GM12878 (cell line): ENCODE data around the gene ITPRIPL1. TPM values are rescaled to one million over a fixed set of nuclear protein-coding genes. Genes with fewer than 3 reads are reported as not detected.
A peak's percentile ranks its signal among the peaks of the same experiment; 100 is the strongest.

Source experiments
- ATAC-seq: fragments of 200-7000 bp; cut with Tn5 transposase; 3 replicates; pipeline ENCODE4 v1.9.1; 2020; ENCODE audit warnings: mild to moderate bottlenecking, moderate library complexity
- BruUV-seq: library from RNA; stranded (reverse); fragments of 400-500 nt; replicated peaks from 2 replicates; lab custom pipeline; 2021; lab: Mats Ljungman, UMichigan
- CTCF ChIA-PET: fragments of 300-600 bp; sonication (Branson Sonifier 250); formaldehyde crosslinking; extraction: SDS; loops from one replicate; lab custom pipeline; 2021; ENCODE audit warnings: inconsistent platforms; lab: Yijun Ruan, JAX
- POLR2A ChIA-PET: fragments of 350-600 bp; formaldehyde crosslinking; extraction: SDS; loops from one replicate; lab custom pipeline; 2021; ENCODE audit warnings: inconsistent platforms; lab: Charles Lee
- RAD21 ChIA-PET: fragments of 300-600 bp; sonication (Branson Sonifier 250); formaldehyde crosslinking; loops from one replicate; lab custom pipeline; 2023; ENCODE audit warnings: antibody characterized with exemption; ENCODE audit not compliant: unreplicated experiment; lab: Charles Lee
- SMC1A ChIA-PET: fragments of 300-600 bp; sonication (Branson Sonifier 250); formaldehyde crosslinking; loops from one replicate; lab custom pipeline; 2023; ENCODE audit not compliant: unreplicated experiment, uncharacterized antibody; lab: Charles Lee
- DNase-seq: peaks from one replicate; pipeline ENCODE4 v3.0.0-alpha.2; 2011; ENCODE audit warnings: low read depth, low spot score
- FAIRE-seq: peaks from 3 replicates; lab custom pipeline; 2011; peaks lifted over from hg19 to GRCh38; lab: Jason Lieb, UNC
- H2AFZ ChIP-seq: 2 replicates; pipeline ENCODE4 v1.6.0; 2011; ENCODE audit warnings: low read depth, low read length, control low read depth; ENCODE audit not compliant: control insufficient read depth
- H3K27ac ChIP-seq: 2 replicates; pipeline ENCODE4 v1.5.1; 2011; ENCODE audit warnings: control low read depth; ENCODE audit not compliant: control insufficient read depth, insufficient read depth
- H3K27me3 ChIP-seq, 2 experiments: replicated peaks in 1 of 2; 2 replicates each; pipeline versions ENCODE4 v1.6.0 to v1.6.1; 2011; ENCODE audit warnings: low read length in 1 of 2; ENCODE audit not compliant: control insufficient read depth in 2 of 2, insufficient read depth in 2 of 2
- H3K36me3 ChIP-seq, 2 experiments: 2 replicates each; pipeline ENCODE4 v1.5.1; 2011; ENCODE audit warnings: low read length in 1 of 2; ENCODE audit not compliant: control insufficient read depth in 2 of 2, insufficient read depth in 2 of 2
- H3K4me1 ChIP-seq: 2 replicates; pipeline ENCODE4 v1.6.1; 2011; ENCODE audit warnings: mild to moderate bottlenecking, low read length, moderate library complexity, mixed read lengths; ENCODE audit not compliant: control insufficient read depth, insufficient read depth
- H3K4me2 ChIP-seq: 2 replicates; pipeline ENCODE4 v1.6.0; 2011; ENCODE audit warnings: control low read depth; ENCODE audit not compliant: control insufficient read depth, insufficient read depth
- H3K4me3 ChIP-seq: fragments of 200-600 bp; sonication (generic); 2 replicates; pipeline ENCODE4 v1.5.1; 2016
- H3K79me2 ChIP-seq: 2 replicates; pipeline ENCODE4 v1.6.0; 2011; ENCODE audit warnings: low read length; ENCODE audit not compliant: control insufficient read depth, insufficient read depth
- H3K9ac ChIP-seq: 2 replicates; pipeline ENCODE4 v1.8.0; 2011; ENCODE audit warnings: low read length, control low read depth, mixed read lengths; ENCODE audit not compliant: control insufficient read depth, insufficient read depth
- H3K9me3 ChIP-seq: replicated peaks from 3 replicates; pipeline ENCODE4 v1.5.1; 2011; ENCODE audit warnings: mild to moderate bottlenecking, low read length; ENCODE audit not compliant: control insufficient read depth, insufficient read depth
- H4K20me1 ChIP-seq: 2 replicates; pipeline ENCODE4 v1.6.0; 2011; ENCODE audit not compliant: control insufficient read depth, insufficient read depth
- ASH2L ChIP-seq: fragments of 300-600, 200-600 bp; sonication (generic); IDR thresholded peaks from 2 replicates; pipeline ENCODE4 v1.6.1; 2017; ENCODE audit warnings: low read depth, mild to moderate bottlenecking, borderline replicate concordance
- ATF2 ChIP-seq: IDR thresholded peaks from 2 replicates; pipeline ENCODE4 v1.6.1; 2012; ENCODE audit warnings: low read length, inconsistent platforms
- ATF7 ChIP-seq: fragments of 450-650 bp; IDR thresholded peaks from 2 replicates; pipeline ENCODE4 v1.6.1; 2016; ENCODE audit warnings: low read depth, mild to moderate bottlenecking
- BACH1 ChIP-seq: fragments of 450-650 bp; IDR thresholded peaks from 2 replicates; pipeline ENCODE4 v1.6.1; 2017; ENCODE audit warnings: mild to moderate bottlenecking, borderline replicate concordance
- BRCA1 ChIP-seq: IDR thresholded peaks from 2 replicates; pipeline ENCODE4 v1.6.1; 2011; ENCODE audit warnings: low read depth, low read length, improper control_type of control experiment
- EED ChIP-seq: sonication (generic); IDR thresholded peaks from 2 replicates; pipeline ENCODE4 v1.6.1; 2016; ENCODE audit warnings: antibody characterized with exemption, low read depth
- EZH2 ChIP-seq: IDR thresholded peaks from 2 replicates; pipeline ENCODE4 v1.6.1; 2012; ENCODE audit warnings: low read depth, mild to moderate bottlenecking, control low read depth, inconsistent platforms, low read length, borderline replicate concordance; ENCODE audit not compliant: control insufficient read depth
- KLF5 ChIP-seq: fragments of 450-650 bp; IDR thresholded peaks from 2 replicates; pipeline ENCODE4 v1.6.1; 2014; ENCODE audit warnings: mild to moderate bottlenecking; ENCODE audit not compliant: partially characterized antibody
- MEF2A ChIP-seq: IDR thresholded peaks from 2 replicates; pipeline ENCODE4 v1.6.1; 2011; ENCODE audit warnings: low read depth, mild to moderate bottlenecking, low read length, moderate library complexity; ENCODE audit not compliant: insufficient read depth
- MTA2 ChIP-seq: fragments of 450-650 bp; IDR thresholded peaks from 2 replicates; pipeline ENCODE4 v1.6.1; 2016; ENCODE audit warnings: low read depth, mild to moderate bottlenecking, moderate library complexity
- POU2F2 ChIP-seq: IDR thresholded peaks from 3 replicates; pipeline ENCODE4 v1.6.1; 2011; ENCODE audit warnings: low read depth, mild to moderate bottlenecking, low read length, borderline replicate concordance
- RBBP5 ChIP-seq: fragments of 200-600 bp; sonication (generic); conservative IDR thresholded peaks from 2 replicates; pipeline ENCODE4 v1.6.1; 2016
- SMARCA5 ChIP-seq: fragments of 450-650 bp; IDR thresholded peaks from 2 replicates; pipeline ENCODE4 v1.6.1; 2017; ENCODE audit warnings: mild to moderate bottlenecking
- TARDBP ChIP-seq: IDR thresholded peaks from 2 replicates; pipeline ENCODE4 v1.6.1; 2016; ENCODE audit warnings: borderline replicate concordance
- WGBS: methylation state at CpG from one replicate; pipeline ENCODE4 v1.1.6; 2016; ENCODE audit warnings: low lambda C conversion rate; ENCODE audit not compliant: insufficient replicate concordance, insufficient coverage; ENCODE audit errors: missing lambda C conversion rate; 5-methylcytosine and 5-hydroxymethylcytosine counted together
- in situ Hi-C: fragments of 300-500 bp; cut with MboI; formaldehyde crosslinking; loops from 9 replicates; pipeline ENCODE4 v1.14.3; 2018; ENCODE audit warnings: mixed read lengths
- intact Hi-C: fragments of 100-400 bp; cut with micrococcal nuclease; formaldehyde crosslinking; loops from one replicate; pipeline ENCODE4 v1.14.2; 2022; ENCODE audit not compliant: unreplicated experiment
- polyA plus RNA-seq, 11 experiments: library from polyadenylated mRNA; depleted of rRNA in 4 of 11; unstranded in 6 of 11; stranded (reverse) in 5 of 11; fragments of >200 nt; fragmentation: Nextera tagmentation in 4 of 11; fragmentation: Illumina TruSeq in 1 of 11; extraction: Ambion mirVana in 4 of 11; extraction: Trizol in 1 of 11; gene quantifications; 1 replicate in 1 of 11; 2 replicates in 10 of 11; pipeline versions ENCODE4 v1.2.1 to v1.2.3, GENCODE V29; 2011 to 2016; ENCODE audit warnings: inconsistent platforms in 2 of 11, missing spikeins in 2 of 11, low read depth in 1 of 11
- total RNA-seq, 4 experiments: library from RNA; depleted of rRNA in 3 of 4; stranded (reverse); fragments of >200 nt in 3 of 4; fragmentation: Illumina TruSeq in 1 of 4; extraction: Trizol in 1 of 4; gene quantifications; 2 replicates each; pipeline versions ENCODE4 v1.2.1 to v1.2.3, GENCODE V29; 2013 to 2021
- TF ChIP-seq, protein P1 (sequence below): fragments of 450-650 bp; IDR thresholded peaks from 2 replicates; pipeline ENCODE4 v1.6.1; 2018; ENCODE audit warnings: borderline replicate concordance, mild to moderate bottlenecking; ENCODE audit not compliant: partially characterized antibody
- TF ChIP-seq, protein P2 (sequence below): IDR thresholded peaks from 2 replicates; pipeline ENCODE4 v1.6.1; 2011; ENCODE audit warnings: borderline replicate concordance, low read depth, mild to moderate bottlenecking, moderate library complexity, low read length; ENCODE audit not compliant: insufficient read depth, poor library complexity, severe bottlenecking

Gene ITPRIPL1
- total and polyA plus RNA-seq, 10 of the 15 experiments (the other 5 are each of a cell fraction or from before 2014, with no cell fraction given): 4.9 to 28.7 (median 14.3) TPM

- TF ChIP-seq, protein P1, sequence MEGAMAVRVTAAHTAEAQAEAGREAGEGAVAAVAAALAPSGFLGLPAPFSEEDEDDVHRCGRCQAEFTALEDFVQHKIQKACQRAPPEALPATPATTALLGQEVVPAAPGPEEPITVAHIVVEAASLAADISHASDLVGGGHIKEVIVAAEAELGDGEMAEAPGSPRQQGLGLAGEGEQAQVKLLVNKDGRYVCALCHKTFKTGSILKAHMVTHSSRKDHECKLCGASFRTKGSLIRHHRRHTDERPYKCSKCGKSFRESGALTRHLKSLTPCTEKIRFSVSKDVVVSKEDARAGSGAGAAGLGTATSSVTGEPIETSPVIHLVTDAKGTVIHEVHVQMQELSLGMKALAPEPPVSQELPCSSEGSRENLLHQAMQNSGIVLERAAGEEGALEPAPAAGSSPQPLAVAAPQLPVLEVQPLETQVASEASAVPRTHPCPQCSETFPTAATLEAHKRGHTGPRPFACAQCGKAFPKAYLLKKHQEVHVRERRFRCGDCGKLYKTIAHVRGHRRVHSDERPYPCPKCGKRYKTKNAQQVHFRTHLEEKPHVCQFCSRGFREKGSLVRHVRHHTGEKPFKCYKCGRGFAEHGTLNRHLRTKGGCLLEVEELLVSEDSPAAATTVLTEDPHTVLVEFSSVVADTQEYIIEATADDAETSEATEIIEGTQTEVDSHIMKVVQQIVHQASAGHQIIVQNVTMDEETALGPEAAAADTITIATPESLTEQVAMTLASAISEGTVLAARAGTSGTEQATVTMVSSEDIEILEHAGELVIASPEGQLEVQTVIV: no peak
- no peak for TF ChIP-seq POU2F2
- TF ChIP-seq, all 136 proteins: peak for 0
Measured at GRCh38 chr2:96304606-96305005, 20.5 kb upstream of the ITPRIPL1 start (continued).

DNA sequence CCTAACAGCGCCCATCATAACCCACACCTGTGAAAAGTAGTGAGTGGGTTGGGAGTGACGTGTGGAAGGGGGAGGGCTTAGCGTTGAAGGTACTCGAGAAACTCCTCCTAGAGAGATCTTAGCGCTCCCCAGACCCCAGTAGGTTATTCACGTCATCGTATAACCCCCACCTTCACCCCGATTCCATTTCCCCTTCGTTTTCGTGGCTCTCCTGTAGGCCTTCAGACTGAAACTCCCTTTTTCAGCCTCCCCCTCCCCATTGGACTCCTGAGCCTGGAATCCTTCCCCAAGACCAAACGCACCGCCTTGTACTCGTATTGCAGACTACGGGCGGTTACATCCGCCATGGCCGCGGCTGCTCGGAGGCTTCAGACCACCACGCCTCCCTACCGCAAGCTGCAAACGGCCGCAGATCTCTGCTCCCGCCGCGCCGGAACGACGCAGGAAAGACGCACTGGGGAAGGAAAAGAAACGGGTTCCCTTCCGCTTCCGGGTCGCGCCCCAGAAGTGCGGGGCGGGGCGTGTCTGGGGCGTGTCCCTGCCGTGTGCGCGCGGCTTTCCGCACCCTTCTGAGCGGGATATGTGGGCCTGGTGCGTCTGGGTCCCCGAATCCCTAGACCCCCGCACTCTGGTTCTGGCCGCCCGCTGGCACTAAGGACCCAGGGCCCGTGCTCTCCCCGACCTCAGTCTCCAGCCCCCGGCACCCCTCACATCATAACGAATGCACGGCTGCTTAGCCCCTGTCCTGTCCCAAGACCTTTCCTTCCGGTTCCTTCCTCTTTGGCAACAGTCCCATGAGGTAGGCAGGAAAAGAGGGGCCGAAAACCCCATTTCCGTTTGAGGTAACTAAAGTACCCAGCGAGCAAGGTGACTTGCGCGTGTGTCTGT lies 19.8 kb upstream of the ITPRIPL1 start, which contains the start of gene SNRNP200:
TSS of gene SNRNP200 (minus strand) at position 456 of the 888 bp plus-strand sequence. CDS start at position 347, 109 bp downstream.
- RAD21 ChIA-PET: interaction anchor here (1.0 to 2.9 kb wide), 7 partner anchors 15 to 101 kb away, joined by 3 to 30 read pairs (median 5); partner anchors contain the start of genes CIAO1 and ITPRIPL1
- in situ Hi-C loops: no loop called here
- Histone ChIP-seq H3K79me2 (peaks cover 44% of the 10 kb centered on the region), H3K9ac (peak within 1 kb of the TSS; percentile 76), H2AFZ (peak within 1 kb of the TSS; percentile 80), H3K27me3 (no peaks in the 10 kb centered on the region), H3K4me2 (peak within 1 kb of the TSS; percentile 99), H3K4me3 (peak within 1 kb of the TSS; percentile 90), H4K20me1 (no peaks in the 10 kb centered on the region), H3K4me1 (peaks cover 5% of the 10 kb centered on the region), H3K27ac (peak within 1 kb of the TSS; percentile 84), H3K9me3 (no peaks in the 10 kb centered on the region), H3K36me3 (peaks cover 4 to 20% of the 10 kb centered on the region in 2 experiments; a peak in 3 of 4 replicates)
- POLR2A ChIA-PET: interaction anchor here (0.6 to 3.4 kb wide), 8 partner anchors 11 to 72 kb away, joined by 3 to 24 read pairs (median 6); partner anchors contain the start of genes ITPRIPL1 and NCAPH
- intact Hi-C loops: loop anchor here (1.0 to 2.0 kb wide), 3 partner anchors 31 to 39 kb away; partner anchors contain the start of gene CIAO1
- BruUV-seq: no TSS peak
- SMC1A ChIA-PET: interaction anchor here (0.6 to 4.0 kb wide), 16 partner anchors 11 to 82 kb away, joined by 3 to 29 read pairs (median 3); partner anchors contain the start of gene NCAPH
- FAIRE-seq (peak; percentile 49), ATAC-seq (peak; percentile 98), DNase-seq (no peak)
- WGBS: under 1% methylated on average over 59 of the region's 61 CpGs
- CTCF ChIA-PET: interaction anchor here (0.5 to 2.2 kb wide), 9 partner anchors 10 to 131 kb away, joined by 3 to 6 read pairs (median 3); no protein-coding TSS in a partner anchor
- TF ChIP-seq MTA2: peak; percentile 82
- 0 out of 2 replicates have a peak, but pooled peaks have one; percentile 46 for TF ChIP-seq TARDBP
- no peak for TF ChIP-seq SMARCA5
- no peak for TF ChIP-seq ASH2L
- TF ChIP-seq ATF2: no peak
- no peak for TF ChIP-seq RBBP5
- TF ChIP-seq ATF7: peak; percentile 29; the same call in 1 of the 2 replicates
- TF ChIP-seq, protein P2, sequence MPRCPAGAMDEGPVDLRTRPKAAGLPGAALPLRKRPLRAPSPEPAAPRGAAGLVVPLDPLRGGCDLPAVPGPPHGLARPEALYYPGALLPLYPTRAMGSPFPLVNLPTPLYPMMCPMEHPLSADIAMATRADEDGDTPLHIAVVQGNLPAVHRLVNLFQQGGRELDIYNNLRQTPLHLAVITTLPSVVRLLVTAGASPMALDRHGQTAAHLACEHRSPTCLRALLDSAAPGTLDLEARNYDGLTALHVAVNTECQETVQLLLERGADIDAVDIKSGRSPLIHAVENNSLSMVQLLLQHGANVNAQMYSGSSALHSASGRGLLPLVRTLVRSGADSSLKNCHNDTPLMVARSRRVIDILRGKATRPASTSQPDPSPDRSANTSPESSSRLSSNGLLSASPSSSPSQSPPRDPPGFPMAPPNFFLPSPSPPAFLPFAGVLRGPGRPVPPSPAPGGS: no peak
- TF ChIP-seq EZH2: no peak
- TF ChIP-seq KLF5: no peak
- TF ChIP-seq MEF2A: no peak
- no peak for TF ChIP-seq BACH1
- peak; percentile 60 for TF ChIP-seq EED
- no peak for TF ChIP-seq BRCA1
